Measurements from ENCODE around the gene SEMA6A.

GRCh38 chr5:116423587-116424257, 150.9 kb downstream of the SEMA6A start:
- TF ChIP-seq CREB1 (CRISPR knock-in tag; IDR thresholded peaks at IDR 0.05; ENCODE audit: low read depth) (no peak), CTCF (conservative IDR thresholded peaks at IDR 0.05; ENCODE audit: low read depth in 2 of 2) (no peak), EZH2 (IDR thresholded peaks at IDR 0.05; ENCODE audit: low read depth, unreplicated experiment) (no peak), ZNF462 (CRISPR knock-in tag; IDR thresholded peaks at IDR 0.05) (no peak), STAT1 (IDR thresholded peaks at IDR 0.05; ENCODE audit: unreplicated experiment) (no peak), EZH2phosphoT487 (IDR thresholded peaks at IDR 0.05; ENCODE audit: unreplicated experiment) (no peak), REST (IDR thresholded peaks at IDR 0.05; ENCODE audit: unreplicated experiment) (no peak), JUNB (IDR thresholded peaks at IDR 0.05; ENCODE audit: unreplicated experiment) (no peak)

Measured in GM23338 (cell line).